GM23248 (cell line): ENCODE measurements around the gene ZNF410. TPM values are rescaled to one million over a fixed set of nuclear protein-coding genes. Genes with fewer than 3 reads are reported as not detected.
"Not testable (repeated sequence)": the region's sequence is repeated elsewhere in the genome, so short reads cannot be mapped to it uniquely, and the experiment has no call there.

Experiments used
- DNase-seq: peaks from one replicate; pipeline ENCODE4 v3.0.0-alpha.2; 2015
- H2AFZ ChIP-seq: fragments of 200-600 bp; sonication (generic); 2 replicates; pipeline ENCODE4 v1.6.1; 2016; ENCODE audit warnings: antibody characterized with exemption
- H3F3A ChIP-seq: fragments of 200-600 bp; sonication (generic); 2 replicates; pipeline ENCODE4 v1.6.1; 2016; ENCODE audit warnings: mild to moderate bottlenecking, antibody characterized with exemption, mixed run types; ENCODE audit not compliant: insufficient read depth
- H3K27ac ChIP-seq: fragments of 200-600 bp; sonication (generic); 2 replicates; pipeline ENCODE4 v1.5.1; 2016; ENCODE audit warnings: mild to moderate bottlenecking
- H3K27me3 ChIP-seq: fragments of 200-600 bp; sonication (generic); replicated peaks from 2 replicates; pipeline ENCODE4 v1.6.1; 2016; ENCODE audit warnings: mild to moderate bottlenecking; ENCODE audit not compliant: insufficient read depth
- H3K36me3 ChIP-seq: fragments of 200-600 bp; sonication (generic); 2 replicates; pipeline ENCODE4 v1.6.1; 2016; ENCODE audit warnings: low read depth, mild to moderate bottlenecking
- H3K4me1 ChIP-seq: fragments of 200-600 bp; sonication (generic); 2 replicates; pipeline ENCODE4 v1.6.1; 2016; ENCODE audit warnings: mild to moderate bottlenecking; ENCODE audit not compliant: insufficient read depth
- H3K4me2 ChIP-seq: fragments of 200-600 bp; sonication (generic); one replicate; pipeline ENCODE4 v1.6.1; 2016; ENCODE audit warnings: mild to moderate bottlenecking; ENCODE audit not compliant: unreplicated experiment
- H3K4me3 ChIP-seq: fragments of 200-600 bp; sonication (generic); 2 replicates; pipeline ENCODE4 v1.5.1; 2016; ENCODE audit warnings: mild to moderate bottlenecking
- H3K79me2 ChIP-seq: fragments of 200-600 bp; sonication (generic); 2 replicates; pipeline ENCODE4 v1.6.1; 2016; ENCODE audit warnings: mild to moderate bottlenecking; ENCODE audit not compliant: insufficient read depth
- H3K9ac ChIP-seq: fragments of 200-600 bp; sonication (generic); 2 replicates; pipeline ENCODE4 v1.6.1; 2016; ENCODE audit warnings: mild to moderate bottlenecking
- H3K9me2 ChIP-seq: fragments of 200-600 bp; sonication (generic); 2 replicates; pipeline ENCODE4 v1.6.1; 2016; ENCODE audit warnings: mixed run types, mild to moderate bottlenecking, moderate library complexity; ENCODE audit not compliant: insufficient read depth
- H3K9me3 ChIP-seq: fragments of 200-600 bp; sonication (generic); one replicate; pipeline ENCODE4 v1.6.1; 2017; ENCODE audit warnings: low read depth
- H4K20me1 ChIP-seq: fragments of 200-600 bp; sonication (generic); 2 replicates; pipeline ENCODE4 v1.6.0; 2016; ENCODE audit not compliant: insufficient read depth
- EZH2 ChIP-seq: fragments of 200-600 bp; sonication (generic); IDR thresholded peaks from 2 replicates; pipeline ENCODE4 v1.6.1; 2018; ENCODE audit warnings: antibody characterized with exemption, mild to moderate bottlenecking; ENCODE audit not compliant: insufficient read depth, poor library complexity, severe bottlenecking
- EZH2phosphoT487 ChIP-seq: fragments of 200-600 bp; sonication (generic); IDR thresholded peaks from 2 replicates; pipeline ENCODE4 v1.6.1; 2018; ENCODE audit warnings: antibody characterized with exemption, moderate library complexity, mild to moderate bottlenecking, low read depth; ENCODE audit not compliant: insufficient read depth
- WGBS, 2 experiments: methylation state at CpG; one replicate each; pipeline ENCODE4 v1.1.6; 2015 to 2017; ENCODE audit warnings: low lambda C conversion rate in 2 of 2, low coverage in 1 of 2; ENCODE audit errors: missing lambda C conversion rate in 2 of 2; 5-methylcytosine and 5-hydroxymethylcytosine counted together
- in situ Hi-C: fragments of 300-500 bp; cut with MboI; formaldehyde crosslinking; loops from 2 replicates; pipeline ENCODE4 v1.15.0; 2020
- polyA plus RNA-seq: library from polyadenylated mRNA; unstranded; fragments of >200 nt; fragmentation: Nextera tagmentation; extraction: Ambion mirVana; gene quantifications from 2 replicates; pipeline ENCODE4 v1.2.1, GENCODE V29; 2016
- total RNA-seq: library from RNA; depleted of rRNA; stranded (reverse); fragments of >200 nt; shearing (Covaris generic); gene quantifications from 2 replicates; pipeline ENCODE4 v1.2.3, GENCODE V29; 2014

ZNF410 gene
- total and polyA plus RNA-seq, 2 experiments from 2014 or later, result 54.1 to 64.6 TPM

DNA sequence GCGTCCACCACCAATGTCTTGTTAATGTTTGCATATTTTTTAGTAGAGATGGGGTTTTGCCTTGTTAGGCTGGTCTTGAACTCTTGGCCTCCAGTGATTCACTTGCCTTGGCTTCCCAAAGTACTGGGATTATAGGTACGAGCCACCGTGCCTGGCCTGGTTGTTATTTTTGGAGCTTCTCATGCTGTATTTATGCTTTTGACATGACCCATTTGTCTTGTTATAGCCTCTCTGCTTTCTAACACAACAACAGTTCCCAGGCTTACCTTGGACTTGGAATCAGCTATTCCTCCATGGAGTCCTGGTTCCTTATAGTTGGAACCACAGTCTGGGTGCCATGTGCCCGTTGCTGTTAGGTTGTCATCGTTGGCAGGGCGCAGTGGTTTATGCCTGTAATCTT is 29.7 kb downstream of the ZNF410 start:
- DNase-seq, result no peak
- Histone ChIP-seq H3K79me2 (peaks cover 79% of the 10 kb centered on the region), H3K4me1 (peaks cover 16% of the 10 kb centered on the region), H3K9me2 (no peaks in the 10 kb centered on the region), H3K4me2 (no peak overlapping the region), H3F3A (0 out of 2 replicates have a peak, but pooled peaks cover 5% of the 10 kb centered on the region), H4K20me1 (no peaks in the 10 kb centered on the region), H3K27me3 (no peaks in the 10 kb centered on the region), H3K9ac (no peak overlapping the region), H2AFZ (no peak overlapping the region), H3K9me3 (no peaks in the 10 kb centered on the region), H3K27ac (no peak overlapping the region), H3K36me3 (peaks cover 43% of the 10 kb centered on the region), H3K4me3 (no peak overlapping the region)
- in situ Hi-C loops, result no loop called here
- 81 to 85% methylated on average over 6 of the region's 6 CpGs for WGBS, 2 experiments
- TF ChIP-seq EZH2 (no peak), EZH2phosphoT487 (no peak)

DNA sequence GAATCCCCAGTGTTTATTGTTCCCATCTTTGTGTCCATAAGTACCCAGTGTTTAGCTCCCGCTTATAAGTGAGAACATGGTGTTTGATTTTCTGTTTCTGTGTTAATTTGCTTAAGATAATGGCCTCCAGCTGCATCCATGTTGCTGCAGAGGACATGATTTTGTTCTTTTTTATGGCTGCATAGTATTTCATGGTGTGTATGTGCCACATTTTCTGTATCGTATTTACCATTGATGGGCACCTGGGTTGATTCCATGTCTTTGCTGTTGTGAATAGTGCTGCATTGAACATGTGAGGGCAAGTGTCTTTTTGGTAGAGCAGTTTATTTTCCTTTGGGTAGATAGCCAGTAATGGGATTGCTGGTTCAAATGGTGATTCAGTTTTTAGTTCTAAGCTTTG is 32.8 kb downstream of the ZNF410 start:
- WGBS, 2 experiments, result 92 to 96% methylated on average over 2 of the region's 2 CpGs
- H4K20me1 ChIP-seq, H3K27me3 ChIP-seq, H3K4me2 ChIP-seq, H3K9ac ChIP-seq, H3K9me3 ChIP-seq, DNase-seq, H3F3A ChIP-seq, in situ Hi-C loops, H3K4me1 ChIP-seq, H3K4me3 ChIP-seq, H3K9me2 ChIP-seq, H3K27ac ChIP-seq, H2AFZ ChIP-seq: not testable (repeated sequence)
- H3K79me2 ChIP-seq, result peaks cover 62% of the 10 kb centered on the region
- peaks cover 60% of the 10 kb centered on the region for H3K36me3 ChIP-seq

DNA sequence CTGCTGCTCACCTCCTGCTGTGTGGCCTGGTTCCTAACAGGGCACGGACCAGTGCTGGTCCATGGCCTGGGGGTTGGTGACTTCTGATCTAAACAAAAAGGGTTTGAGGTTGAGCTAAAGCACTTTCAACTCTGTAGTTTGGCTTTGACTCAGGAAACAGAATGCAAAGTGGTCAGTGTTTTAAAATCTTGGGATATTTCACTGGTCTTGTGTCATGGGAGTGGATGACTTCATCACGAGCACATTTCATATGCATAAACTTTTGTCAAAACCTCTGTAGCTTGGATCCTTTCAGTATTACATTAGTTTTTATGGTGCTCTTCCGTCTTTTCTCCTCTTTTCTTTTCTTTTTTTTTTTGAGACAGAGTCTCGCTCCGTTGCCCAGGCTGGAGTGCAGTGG is 37.7 kb downstream of the ZNF410 start:
- peaks cover 91% of the 10 kb centered on the region for H3K36me3 ChIP-seq
- H3K27ac ChIP-seq, result no peak overlapping the region
- no peak overlapping the region for H3K4me3 ChIP-seq
- 90 to 91% methylated on average over 5 of the region's 5 CpGs for WGBS, 2 experiments
- no peaks in the 10 kb centered on the region for H4K20me1 ChIP-seq
- H3K9ac ChIP-seq, result no peak overlapping the region
- H3K9me2 ChIP-seq, result no peaks in the 10 kb centered on the region
- no peaks in the 10 kb centered on the region for H3K27me3 ChIP-seq
- H3K4me2 ChIP-seq, result no peak overlapping the region
- DNase-seq, result peak; percentile 9
- no peak for TF ChIP-seq EZH2
- TF ChIP-seq EZH2phosphoT487, result no peak
- no peaks in the 10 kb centered on the region for H3K4me1 ChIP-seq
- peaks cover 9% of the 10 kb centered on the region; the same call in 1 of the 2 replicates for H3F3A ChIP-seq
- no peak overlapping the region for H2AFZ ChIP-seq
- peaks cover 23% of the 10 kb centered on the region for H3K79me2 ChIP-seq
- in situ Hi-C loops, result no loop called here
- H3K9me3 ChIP-seq, result no peaks in the 10 kb centered on the region

DNA sequence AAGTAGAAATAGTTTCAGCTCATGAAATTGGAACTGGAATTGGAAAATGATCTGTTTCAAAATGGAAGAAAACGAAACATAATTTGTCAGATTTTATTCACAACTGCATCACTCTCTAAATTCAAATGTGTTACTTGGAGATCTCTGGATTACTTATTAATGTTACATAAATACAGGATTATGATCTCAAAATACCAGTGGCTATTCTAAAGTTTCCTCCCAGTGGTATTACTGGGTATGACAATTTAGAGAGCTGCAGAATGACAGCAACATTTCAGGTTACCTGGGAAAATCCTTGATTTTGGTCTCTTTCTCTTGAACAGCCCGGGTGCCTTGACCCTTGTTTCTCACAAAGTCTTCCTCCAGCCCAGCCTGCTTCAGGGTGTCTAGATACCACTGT is 49.0 kb downstream of the ZNF410 start:
- Histone ChIP-seq H2AFZ (no peak overlapping the region), H3K9me3 (no peaks in the 10 kb centered on the region), H3K9me2 (no peaks in the 10 kb centered on the region), H3K4me1 (no peaks in the 10 kb centered on the region), H3K4me2 (no peak overlapping the region), H3K27ac (no peak overlapping the region), H4K20me1 (no peaks in the 10 kb centered on the region), H3K4me3 (no peak overlapping the region), H3K9ac (no peak overlapping the region), H3K27me3 (no peaks in the 10 kb centered on the region), H3K36me3 (peaks cover 49% of the 10 kb centered on the region), H3K79me2 (peaks cover 1% of the 10 kb centered on the region; the same call in 1 of the 2 replicates), H3F3A (peaks cover 24% of the 10 kb centered on the region)
- in situ Hi-C loops, result no loop called here
- TF ChIP-seq EZH2phosphoT487 (no peak), EZH2 (no peak)
- 95 to 97% methylated on average over 2 of the region's 2 CpGs for WGBS, 2 experiments
- DNase-seq, result peak; percentile 46

DNA sequence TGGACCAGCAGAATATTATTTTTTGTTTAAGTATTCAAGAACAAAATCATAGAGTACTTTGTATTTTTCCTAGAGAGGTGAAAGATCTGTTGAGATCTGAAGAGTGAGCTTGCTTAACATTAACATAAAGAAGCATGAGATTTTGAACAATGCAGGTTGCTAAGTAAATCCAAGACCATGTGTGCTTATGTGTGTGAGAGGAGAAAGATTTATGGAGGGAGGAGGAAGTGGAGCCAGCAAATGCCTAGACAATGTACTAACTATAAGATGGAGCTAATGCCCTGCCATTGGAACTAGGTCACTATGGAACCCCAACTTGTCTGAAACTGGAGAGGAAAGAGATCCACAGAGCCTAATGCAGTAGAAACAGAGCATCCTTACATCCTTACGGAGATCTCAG is 49.9 kb downstream of the ZNF410 start:
- Histone ChIP-seq H3K36me3 (peaks cover 40% of the 10 kb centered on the region), H3K9ac (no peak overlapping the region), H2AFZ (no peak overlapping the region), H3K4me1 (no peaks in the 10 kb centered on the region), H3K27ac (no peak overlapping the region), H4K20me1 (no peaks in the 10 kb centered on the region), H3K27me3 (no peaks in the 10 kb centered on the region), H3F3A (peaks cover 19% of the 10 kb centered on the region), H3K9me3 (no peaks in the 10 kb centered on the region), H3K79me2 (no peaks in the 10 kb centered on the region), H3K9me2 (no peaks in the 10 kb centered on the region), H3K4me3 (no peak overlapping the region), H3K4me2 (no peak overlapping the region)
- TF ChIP-seq EZH2, result no peak
- TF ChIP-seq EZH2phosphoT487, result no peak
- no peak for DNase-seq
- in situ Hi-C loops, result no loop called here
- WGBS, 2 experiments, result 95 to 100% methylated on average over 1 of the region's 1 CpG
